HuH-7.5 (cell line): Measurements from ENCODE around the gene CERCAM.
A peak's percentile ranks its signal among the peaks of the same experiment; 100 is the strongest.
"Not testable (repeated sequence)": the region's sequence is repeated elsewhere in the genome, so short reads cannot be mapped to it uniquely, and the experiment has no call there.

Source experiments
- DNase-seq: peaks from one replicate; pipeline ENCODE4 v3.0.0; 2011; ENCODE audit warnings: low spot score

Gene CERCAM

DNA sequence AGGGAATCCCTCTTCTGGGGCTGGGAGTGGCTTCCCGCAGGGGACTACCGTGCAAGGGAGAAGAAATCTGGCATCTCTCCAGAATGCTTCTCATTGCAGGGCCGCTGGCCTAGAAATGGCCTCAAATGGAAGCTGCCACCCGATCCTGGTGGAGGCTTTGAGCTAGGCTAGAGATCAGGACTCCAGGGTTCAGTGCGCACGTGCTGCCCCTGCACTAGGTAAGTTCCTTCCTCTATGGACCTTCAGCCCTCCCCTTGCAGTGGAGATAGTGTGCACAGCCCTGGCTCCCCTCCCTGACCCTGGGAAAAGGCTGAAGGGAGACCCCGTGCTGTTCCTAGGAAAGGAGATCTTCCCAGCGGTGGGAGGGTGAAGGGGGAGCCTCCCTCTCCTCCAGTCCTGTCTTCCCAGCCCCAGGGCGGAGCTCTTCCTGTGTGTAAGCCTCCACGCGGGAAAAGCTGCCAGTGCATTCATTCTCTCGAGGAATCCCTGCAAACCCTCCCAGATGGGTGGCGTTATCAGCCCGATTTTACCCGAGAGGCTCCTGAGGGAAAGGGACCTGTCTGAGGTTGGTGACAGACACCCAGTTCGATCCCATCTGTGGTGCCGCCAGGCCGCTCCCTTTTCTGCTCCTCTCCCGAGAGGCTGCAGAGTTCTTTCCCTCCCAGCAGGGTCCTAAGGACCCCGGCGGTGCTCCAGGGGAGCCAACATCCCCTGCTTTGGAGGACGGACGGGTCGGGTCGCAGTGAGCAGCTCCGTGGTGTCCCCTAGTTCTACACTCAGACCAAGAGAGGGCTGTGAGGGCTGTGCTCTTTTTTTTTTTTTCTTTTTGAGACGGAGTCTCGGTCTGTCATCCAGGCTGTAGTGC, 1.4 kb upstream of the CERCAM start:
- DNase-seq = no peak

DNA sequence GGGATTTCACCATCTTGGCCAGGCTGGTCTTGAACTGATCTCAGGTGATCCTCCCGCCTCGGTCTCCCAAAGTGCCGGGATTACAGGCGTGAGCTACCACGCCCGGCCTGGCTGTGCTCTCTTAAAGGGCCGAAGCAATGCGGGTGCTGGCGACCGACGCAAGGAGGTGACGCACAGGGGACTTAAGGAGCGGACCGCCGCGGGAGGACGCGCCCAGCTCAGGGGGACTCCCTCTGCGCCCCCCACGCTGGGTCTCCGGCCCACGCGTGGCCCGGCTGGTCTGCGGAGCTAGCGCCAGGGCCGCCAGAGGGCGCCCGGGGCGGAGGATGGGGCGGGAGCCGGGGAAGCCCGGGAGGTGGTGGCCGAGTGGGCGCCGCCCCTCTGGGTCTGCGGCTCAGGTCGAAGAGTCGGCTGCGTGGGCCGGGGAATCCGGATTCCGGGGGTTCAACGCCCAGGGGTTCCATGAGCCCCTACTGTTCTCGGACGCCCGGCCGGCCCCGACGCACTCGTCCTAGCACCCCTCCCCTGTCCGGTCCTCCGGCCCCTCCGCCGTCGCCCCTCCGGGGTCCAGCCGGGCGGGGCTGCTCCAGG, 502 bp upstream of the CERCAM start:
- peak; percentile 81 for DNase-seq

- no peak for DNase-seq
These were observed 882 bp downstream of the CERCAM start for GRCh38 chr9:128421482-128421996.

GRCh38 chr9:128422022-128422782, 1.5 kb downstream of the CERCAM start:
- DNase-seq = not testable (repeated sequence)

GRCh38 chr9:128422783-128423150, 2.1 kb downstream of the CERCAM start:
- no peak for DNase-seq

DNA sequence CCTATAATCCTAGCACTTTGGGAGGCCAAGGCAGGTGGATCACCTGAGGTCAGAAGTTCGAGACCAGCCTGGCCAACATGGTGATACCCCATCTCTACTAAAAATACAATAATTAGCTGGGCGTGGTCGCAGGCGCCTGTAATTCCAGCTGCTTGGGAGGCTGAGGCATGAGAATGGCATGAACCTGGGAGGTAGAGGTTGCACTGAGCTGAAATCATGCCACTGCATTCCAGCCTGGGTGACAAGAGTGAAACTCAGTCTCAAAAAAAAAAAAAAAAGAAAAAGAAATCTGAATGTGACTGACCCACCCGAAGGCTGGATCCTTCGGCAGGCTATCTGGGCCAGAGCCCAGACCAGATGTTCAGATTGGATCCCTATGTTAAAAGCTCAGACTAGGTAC, 2.7 kb downstream of the CERCAM start:
- DNase-seq = not testable (repeated sequence)

- no peak for DNase-seq
These were observed 3.7 kb downstream of the CERCAM start for GRCh38 chr9:128424268-128424780.

DNA sequence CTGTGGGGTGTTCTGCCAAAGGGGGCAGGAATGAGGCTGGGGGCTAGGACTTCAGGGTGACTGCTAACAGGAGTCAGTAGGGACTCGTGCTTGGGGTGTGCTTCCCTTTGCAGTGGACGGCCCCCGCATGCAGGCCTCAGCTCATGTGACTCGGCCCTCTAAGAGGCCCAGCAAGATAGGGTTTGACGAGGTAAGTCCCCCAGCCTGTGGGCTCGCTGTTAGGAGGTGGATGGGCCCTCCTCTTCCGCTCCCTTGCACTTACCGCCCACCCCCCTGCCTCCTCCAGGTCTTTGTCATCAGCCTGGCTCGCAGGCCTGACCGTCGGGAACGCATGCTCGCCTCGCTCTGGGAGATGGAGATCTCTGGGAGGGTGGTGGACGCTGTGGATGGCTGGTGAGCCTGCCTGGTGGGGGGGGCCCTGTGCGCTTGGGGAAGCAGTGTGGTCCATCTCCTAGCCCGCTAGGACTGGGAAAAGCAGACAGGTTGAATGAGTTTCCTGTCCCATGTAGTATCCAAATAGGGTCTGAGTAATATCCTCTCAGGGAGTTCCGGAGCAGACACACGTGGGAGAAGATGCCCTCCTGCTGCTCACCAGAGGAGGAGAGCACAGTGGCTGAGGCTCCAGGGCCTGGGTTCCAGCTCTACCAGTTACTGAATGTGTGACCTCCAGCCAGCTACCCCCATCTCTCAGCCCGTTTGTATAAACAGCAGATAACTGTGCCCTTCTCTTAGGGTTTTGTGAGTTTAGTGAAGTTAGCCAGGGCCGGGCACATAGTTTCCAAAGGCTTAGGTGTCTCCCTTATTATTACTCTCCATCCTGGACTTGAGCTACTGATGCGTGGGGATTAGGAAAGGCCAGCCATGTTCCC, 8.2 kb downstream of the CERCAM start:
- DNase-seq = no peak

- no peak for DNase-seq
These were observed 8.9 kb downstream of the CERCAM start for GRCh38 chr9:128429513-128430086.

DNA sequence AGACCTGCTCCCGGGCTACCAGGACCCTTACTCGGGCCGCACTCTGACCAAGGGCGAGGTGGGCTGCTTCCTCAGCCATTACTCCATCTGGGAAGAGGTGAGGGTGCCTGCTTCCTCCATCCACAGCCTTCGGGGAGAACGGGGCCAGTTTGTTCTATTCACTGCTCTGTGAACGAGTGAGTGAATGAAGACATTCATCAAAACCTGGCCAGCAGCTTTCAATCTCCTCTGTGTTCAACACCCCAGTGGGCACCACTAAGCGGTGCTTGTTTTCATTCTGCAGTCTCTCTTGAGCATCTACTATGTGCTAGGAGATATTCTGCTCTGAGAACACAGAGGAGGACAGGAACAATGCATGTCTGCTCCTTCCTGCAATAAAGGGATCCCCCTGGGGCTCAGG, 10.6 kb downstream of the CERCAM start:
- DNase-seq = no peak

- DNase-seq = no peak
These were observed 13.7 kb downstream of the CERCAM start for GRCh38 chr9:128434340-128434739.

DNA sequence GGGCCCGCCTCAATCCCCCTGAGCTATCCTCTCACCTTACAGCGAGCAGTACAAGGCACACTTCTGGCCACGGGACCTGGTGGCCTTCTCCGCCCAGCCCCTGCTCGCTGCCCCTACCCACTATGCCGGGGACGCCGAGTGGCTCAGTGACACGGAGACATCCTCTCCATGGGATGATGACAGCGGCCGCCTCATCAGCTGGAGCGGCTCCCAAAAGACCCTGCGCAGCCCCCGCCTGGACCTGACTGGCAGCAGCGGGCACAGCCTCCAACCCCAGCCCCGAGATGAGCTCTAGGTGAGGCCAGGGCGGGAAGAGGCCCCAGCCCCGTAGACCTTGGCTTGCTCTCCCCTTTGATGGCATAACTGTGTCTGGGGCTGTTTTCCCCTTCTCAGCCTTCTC, 15.0 kb downstream of the CERCAM start:
- no peak for DNase-seq

DNA sequence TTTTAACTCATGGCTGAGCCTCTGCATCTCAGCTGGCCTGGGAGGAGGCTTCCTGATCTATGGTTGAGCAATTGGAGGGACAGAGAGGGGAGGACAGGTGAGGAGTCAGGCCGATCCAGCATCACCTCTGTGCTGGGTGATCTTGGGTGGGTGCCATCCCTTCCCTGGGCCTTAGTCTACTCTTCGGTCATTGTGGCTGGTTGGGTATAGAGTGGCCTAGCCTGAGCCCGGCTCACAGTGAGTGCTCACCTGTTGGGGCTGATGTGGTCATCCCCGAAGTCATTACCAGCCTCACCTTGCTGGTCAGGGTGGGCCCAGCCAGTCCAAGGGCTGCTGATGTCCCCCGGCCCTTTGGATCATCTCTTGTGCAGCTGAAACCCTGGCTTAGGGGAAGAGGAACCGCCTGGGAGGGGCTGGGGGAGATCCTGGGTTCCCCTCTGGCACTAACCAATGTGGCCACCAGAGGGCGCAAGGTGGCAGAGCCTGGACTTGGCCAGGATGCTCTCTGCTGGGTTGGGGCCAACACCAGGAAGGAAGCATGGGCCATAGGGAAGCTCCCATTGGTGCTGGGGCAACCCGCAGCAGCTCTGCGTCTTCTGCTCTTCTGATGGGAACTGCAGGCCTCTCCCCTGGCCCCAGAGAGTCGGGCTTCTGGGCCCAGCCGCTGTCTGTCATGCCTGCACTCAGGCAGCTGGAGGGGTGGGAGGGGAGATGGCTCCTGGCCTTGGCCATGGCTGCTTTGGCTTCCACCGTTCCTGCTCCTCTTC, 17.9 kb downstream of the CERCAM start:
- DNase-seq = peak; percentile 85

GRCh38 chr9:128439273-128439672, 18.6 kb downstream of the CERCAM start:
- DNase-seq = no peak

- no peak for DNase-seq
These were observed 21.5 kb downstream of the CERCAM start for GRCh38 chr9:128442150-128442549.

DNA sequence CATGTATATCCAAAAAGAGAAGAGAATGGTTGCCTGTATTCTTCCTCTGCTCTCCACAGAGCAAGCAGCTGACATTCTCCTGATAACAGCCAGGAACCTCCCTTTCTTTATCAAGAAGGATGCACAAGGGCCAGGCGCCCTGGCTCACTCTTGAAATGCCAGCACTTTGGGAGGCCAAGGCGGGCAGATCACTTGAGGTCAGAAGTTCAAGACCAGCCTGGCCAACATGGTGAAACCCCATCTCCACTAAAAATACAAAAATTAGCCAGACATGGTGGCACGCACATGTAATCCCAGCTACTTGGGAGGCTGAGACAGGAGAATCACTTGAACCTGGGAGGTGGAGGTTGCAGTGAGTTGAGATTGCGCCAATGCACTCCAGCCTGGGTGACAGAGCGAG, 25.8 kb downstream of the CERCAM start:
- DNase-seq = not testable (repeated sequence)

GRCh38 chr9:128448746-128449145, 28.1 kb downstream of the CERCAM start:
- DNase-seq = no peak

DNA sequence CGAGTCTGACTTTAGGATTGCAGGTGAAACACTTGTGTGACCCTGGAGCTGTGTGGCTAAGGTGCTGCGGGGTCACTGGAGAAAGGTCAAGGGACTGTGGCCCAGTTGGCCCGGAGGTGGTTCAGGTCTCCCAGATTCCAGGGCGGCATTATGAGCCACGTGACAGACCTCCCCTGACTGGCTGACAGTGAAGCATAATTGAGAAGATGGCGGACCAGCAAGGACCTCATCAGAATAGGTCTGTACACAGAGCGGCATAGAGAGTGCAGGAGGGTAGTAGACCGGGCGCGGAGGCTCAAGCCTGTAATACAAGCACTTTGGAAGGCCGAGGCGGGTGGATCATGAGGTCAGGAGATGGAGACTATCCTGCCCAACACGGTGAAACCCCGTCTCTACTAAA, 34.3 kb downstream of the CERCAM start:
- DNase-seq = no peak

DNA sequence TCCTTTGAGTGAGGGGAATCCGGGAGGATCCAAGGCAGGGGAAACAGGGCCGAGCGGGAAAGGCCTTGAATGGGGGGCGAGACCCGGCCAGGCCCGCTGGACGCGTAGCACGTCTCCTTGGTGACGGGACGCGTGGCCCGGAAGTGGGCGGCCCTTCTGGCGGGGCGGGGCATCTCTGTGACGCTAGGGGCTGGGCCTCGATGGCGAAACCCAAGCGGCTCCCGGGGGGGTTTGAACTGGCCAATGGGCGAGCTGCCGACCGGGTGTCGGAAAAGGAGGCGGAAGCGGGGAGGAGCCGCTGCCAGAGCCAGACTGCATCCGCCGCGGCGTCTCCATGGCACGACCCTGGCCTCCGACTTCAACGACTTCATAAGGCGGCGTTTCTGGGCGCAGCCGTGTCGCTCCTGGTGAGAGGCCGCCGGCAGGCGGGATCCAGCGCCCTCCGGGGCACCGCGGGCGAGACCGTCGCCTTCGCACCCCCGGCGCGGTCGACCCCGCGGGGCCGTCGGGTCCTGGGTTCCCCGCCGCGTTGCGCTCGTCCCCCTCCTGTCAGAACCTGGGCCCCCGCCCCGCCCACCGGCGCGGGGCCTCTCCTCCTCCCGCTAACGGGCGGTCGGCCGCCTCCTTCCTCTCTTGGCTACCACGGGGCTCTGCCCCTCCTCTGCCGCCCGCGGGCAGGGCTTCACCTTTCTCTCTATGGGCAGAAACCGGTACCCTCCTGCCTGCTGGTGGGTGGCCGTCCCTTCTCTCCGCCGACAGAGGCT, 35.4 kb downstream of the CERCAM start, which contains the start of gene ODF2:
TSS of gene ODF2 (plus strand) at position 158 of the 764 bp plus-strand sequence. CDS start at position 244, 86 bp downstream.
- DNase-seq = peak; percentile 96
